Kidney (tissue), 14 donors: ENCODE data around the gene HOXA9. TPM values are rescaled to one million over a fixed set of nuclear protein-coding genes. Genes with fewer than 3 reads are reported as not detected.

ENCODE experiments used
- DNase-seq, 5 donors: peaks; one replicate each; pipeline ENCODE4 v3.0.0-alpha.2; 2013 to 2020
- FAIRE-seq: peaks from 2 replicates; lab custom pipeline; 2012; peaks lifted over from hg19 to GRCh38; lab: Jason Lieb, UNC
- H3K27ac ChIP-seq, 2 donors: one replicate each; pipeline ENCODE4 v1.7.0; 2013; ENCODE audit warnings: low read depth in 2 of 2, low read length in 2 of 2, inconsistent platforms in 1 of 2
- H3K27me3 ChIP-seq: one replicate; pipeline ENCODE4 v1.7.1; 2013; ENCODE audit warnings: low read length, inconsistent platforms; ENCODE audit not compliant: control insufficient read depth, insufficient read depth
- H3K36me3 ChIP-seq, 3 donors: one replicate each; pipeline versions ENCODE4 v1.7.0 to v1.7.1; 2013; ENCODE audit warnings: low read length in 3 of 3, control low read depth in 1 of 3, inconsistent platforms in 1 of 3; ENCODE audit not compliant: insufficient read depth in 3 of 3, control insufficient read depth in 2 of 3
- H3K4me1 ChIP-seq, 3 donors: one replicate each; pipeline versions ENCODE4 v1.7.0 to v1.7.1; 2013; ENCODE audit warnings: low read length in 3 of 3, inconsistent platforms in 1 of 3, low read depth in 1 of 3; ENCODE audit not compliant: control insufficient read depth in 2 of 3, insufficient read depth in 2 of 3
- H3K4me3 ChIP-seq, 3 donors: one replicate each; pipeline versions ENCODE4 v1.7.0 to v1.8.1; 2013; ENCODE audit warnings: low read length in 3 of 3, control low read depth in 1 of 3, inconsistent platforms in 1 of 3
- H3K9ac ChIP-seq, 3 donors: one replicate each; pipeline versions ENCODE4 v1.7.0 to v1.7.1; 2013; ENCODE audit warnings: low read length in 3 of 3, control low read depth in 1 of 3, inconsistent platforms in 1 of 3
- H3K9me3 ChIP-seq, 3 donors: one replicate each; pipeline versions ENCODE4 v1.7.0 to v1.7.1; 2013; ENCODE audit warnings: low read length in 3 of 3, control low read depth in 1 of 3, inconsistent platforms in 1 of 3; ENCODE audit not compliant: control insufficient read depth in 2 of 3, insufficient read depth in 1 of 3
- CTCF ChIP-seq: IDR thresholded peaks from 3 replicates; pipeline ENCODE4 v1.5.1; 2012; ENCODE audit warnings: mild to moderate bottlenecking, moderate library complexity, borderline replicate concordance; ENCODE audit not compliant: insufficient read depth; ENCODE audit errors: extremely low read depth
- intact Hi-C: fragments of 100-400 bp; cut with DNase I; formaldehyde crosslinking; loops from one replicate; pipeline ENCODE4 v1.11.1; 2022
- polyA plus RNA-seq: library from polyadenylated mRNA; stranded (reverse); fragments of 350-450 nt; fragmentation: Illumina TruSeq; extraction: RNeasy Lipid Tissue Mini Kit (QIAGEN cat#74804); gene quantifications from one replicate; pipeline ENCODE4 v1.2.3, GENCODE V29; 2014; ENCODE audit warnings: low read depth, low replicate concordance; ENCODE audit not compliant: insufficient read depth
- total RNA-seq: library from RNA; stranded (reverse); fragmentation: NEBNext Ultra II Directional; extraction: Animal tissue kit (Norgen Biotek cat#: 25700); gene quantifications from one replicate; pipeline ENCODE4 v1.2.1, GENCODE V29; 2021
- donor health status: control.
- donor health status: control.
- donor health status: control.
- donor health status: control.
- donor health status: control.
- donor health status: DM: yes; HTN: yes; CAD: no.
- donor health status: Normal renal cell carcinoma (clear cell type).

The HOXA9 gene
- total and polyA plus RNA-seq, 2 donors from 2014 or later, result 36.7 to 36.8 TPM

GRCh38 chr7:27138472-27138871, 26.9 kb downstream of the HOXA9 start:
- no peaks in the 10 kb centered on the region for H3K9me3 ChIP-seq
- FAIRE-seq (no peak), DNase-seq (peak in 1 of 5 donors; percentile 51)
- H3K9ac ChIP-seq, result peak overlapping the region; percentile 15 to 97 (median 41)
- H3K4me3 ChIP-seq, result peak overlapping the region in 1 of 3 donors; percentile 89
- no peak for TF ChIP-seq CTCF
- H3K27ac ChIP-seq, result peak overlapping the region; percentile 76 to 97
- H3K27me3 ChIP-seq, result no peaks in the 10 kb centered on the region
- peaks cover 9 to 37% (median 20%) of the 10 kb centered on the region in 3 donors for H3K4me1 ChIP-seq
- intact Hi-C loops, result no loop called here
- H3K36me3 ChIP-seq, result peaks cover 2 to 16% (median 7%) of the 10 kb centered on the region in 3 donors

GRCh38 chr7:27137640-27138315, 27.6 kb downstream of the HOXA9 start:
- FAIRE-seq, result no peak
- H3K27ac ChIP-seq, result peak overlapping the region; percentile 76 to 97

GRCh38 chr7:27134392-27134791, 30.9 kb downstream of the HOXA9 start:
- H3K36me3 ChIP-seq, result peaks cover 0 to 4% (median 0%) of the 10 kb centered on the region in 3 donors
- FAIRE-seq (no peak), DNase-seq (peak in 1 of 5 donors; percentile 78)
- no peaks in the 10 kb centered on the region for H3K9me3 ChIP-seq
- no peak overlapping the region for H3K4me3 ChIP-seq
- peaks cover 13 to 45% (median 28%) of the 10 kb centered on the region in 3 donors for H3K4me1 ChIP-seq
- no peaks in the 10 kb centered on the region for H3K27me3 ChIP-seq
- peak overlapping the region; percentile 56 to 63 for H3K27ac ChIP-seq
- peak overlapping the region in 2 of 3 donors; percentile 30 to 42 for H3K9ac ChIP-seq
- no peak for TF ChIP-seq CTCF
- intact Hi-C loops, result no loop called here

More at GRCh38 chr7:27137640-27138315, 27.6 kb downstream of the HOXA9 start:
- intact Hi-C loops, result no loop called here
- H3K4me3 ChIP-seq, result peak overlapping the region in 2 of 3 donors; percentile 30 to 89
- DNase-seq, result peak in 1 of 5 donors; percentile 58
- H3K9me3 ChIP-seq, result no peaks in the 10 kb centered on the region
- H3K27me3 ChIP-seq, result no peaks in the 10 kb centered on the region
- H3K9ac ChIP-seq, result peak overlapping the region; percentile 12 to 97 (median 41)
- H3K36me3 ChIP-seq, result peaks cover 2 to 14% (median 7%) of the 10 kb centered on the region in 3 donors
- no peak for TF ChIP-seq CTCF
- peaks cover 9 to 44% (median 26%) of the 10 kb centered on the region in 3 donors for H3K4me1 ChIP-seq
